Measurements from ENCODE around the gene CSF1.

DNA sequence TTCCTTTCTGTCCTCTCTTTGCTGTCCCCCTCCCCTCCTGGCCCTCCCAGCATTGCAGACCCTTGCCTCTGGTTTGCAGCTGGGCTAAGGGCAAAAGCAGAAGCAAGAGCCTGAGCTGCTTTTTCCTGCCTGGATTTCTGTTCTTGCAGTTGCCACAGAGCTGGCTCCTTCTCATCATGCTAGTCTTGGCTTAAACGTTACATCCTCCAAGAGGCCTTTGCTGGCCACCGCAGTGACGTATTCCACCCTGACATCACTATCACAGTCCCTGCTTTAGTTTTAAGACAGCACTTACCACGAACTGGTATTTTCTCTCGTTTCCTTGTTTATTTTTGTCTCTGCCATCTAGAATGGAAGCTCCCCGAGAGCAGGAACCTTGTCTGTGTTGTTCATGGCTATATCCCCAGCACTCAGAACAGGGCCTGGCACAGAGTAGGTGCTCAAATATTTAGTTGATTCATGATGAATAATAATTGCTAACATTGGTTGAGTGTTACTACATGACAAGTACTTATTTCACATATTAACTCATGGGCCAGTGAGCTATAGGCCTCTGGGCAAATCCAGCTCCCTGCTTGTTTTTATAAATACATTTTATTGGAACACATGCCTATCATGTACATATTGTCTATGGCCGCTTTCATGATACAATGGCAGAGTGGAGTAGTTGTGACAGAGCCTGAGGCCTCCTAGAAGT, 13.2 kb upstream of the CSF1 start:
- TF ChIP-seq CTCF (conservative IDR thresholded peaks at IDR 0.05 in 1 of 2, IDR thresholded peaks at IDR 0.05 in 1 of 2; ENCODE audit: low read depth in 1 of 2, low read length in 2 of 2) (no peak), EZH2 (IDR thresholded peaks at IDR 0.05; ENCODE audit: low read length, missing control alignments) (no peak)
